Fibroblast of skin of right biceps (primary cell): ENCODE data around the gene NSD2.
"Not testable (repeated sequence)": the region's sequence is repeated elsewhere in the genome, so short reads cannot be mapped to it uniquely, and the experiment has no call there.

ENCODE experiments used
- DNase-seq: peaks from one replicate; pipeline ENCODE4 v3.0.0-alpha.2; 2013

NSD2 gene

GRCh38 chr4:1842339-1842895 lies 28.8 kb upstream of the NSD2 start:
- no peak for DNase-seq

- peak; percentile 81 for DNase-seq
These were observed 28.2 kb upstream of the NSD2 start for GRCh38 chr4:1842993-1843448.

GRCh38 chr4:1843852-1844251 lies 27.3 kb upstream of the NSD2 start:
- peak; percentile 36 for DNase-seq

GRCh38 chr4:1844618-1845017 lies 26.6 kb upstream of the NSD2 start:
- DNase-seq = not testable (repeated sequence)

GRCh38 chr4:1846580-1846979 lies 24.6 kb upstream of the NSD2 start:
- no peak for DNase-seq

GRCh38 chr4:1850276-1850675 lies 20.9 kb upstream of the NSD2 start:
- DNase-seq = no peak

GRCh38 chr4:1851160-1851559 lies 20.0 kb upstream of the NSD2 start:
- DNase-seq = no peak

GRCh38 chr4:1851575-1852410 lies 19.4 kb upstream of the NSD2 start:
- no peak for DNase-seq

GRCh38 chr4:1852904-1853623 lies 18.1 kb upstream of the NSD2 start:
- no peak for DNase-seq

- DNase-seq = no peak
These were observed 16.4 kb upstream of the NSD2 start for GRCh38 chr4:1854752-1855151.

GRCh38 chr4:1855333-1856070 lies 15.7 kb upstream of the NSD2 start:
- DNase-seq = no peak

- DNase-seq = peak; percentile 95
These were observed 14.9 kb upstream of the NSD2 start, which contains the start of gene LETM1 for GRCh38 chr4:1856071-1856942. LETM1 (minus strand) TSS chr4:1856156; CDS start chr4:1855950, 206 bp downstream.

GRCh38 chr4:1856943-1857699 lies 14.1 kb upstream of the NSD2 start:
- DNase-seq = no peak

GRCh38 chr4:1857931-1858330 lies 13.3 kb upstream of the NSD2 start:
- no peak for DNase-seq

- DNase-seq = no peak
These were observed 11.8 kb upstream of the NSD2 start for GRCh38 chr4:1859389-1859753.

GRCh38 chr4:1862055-1862911 lies 8.9 kb upstream of the NSD2 start:
- DNase-seq = no peak

- DNase-seq = no peak
These were observed 8.3 kb upstream of the NSD2 start for GRCh38 chr4:1862961-1863296.

GRCh38 chr4:1863297-1864033 lies 7.7 kb upstream of the NSD2 start:
- DNase-seq = no peak
